NCI-H1694 (cell line): Measurements from ENCODE around the gene THOP1.
"Not testable (repeated sequence)": the region's sequence is repeated elsewhere in the genome, so short reads cannot be mapped to it uniquely, and the experiment has no call there.

Source experiments
- DNase-seq: peaks from one replicate; lab custom pipeline; 2025; lab: John Stamatoyannopoulos, UW

THOP1 gene

GRCh38 chr19:2782936-2783780, 2.1 kb upstream of the THOP1 start, which contains the start of gene SGTA:
Gene SGTA, minus strand, starts transcription at chr19:2783273. Its CDS starts 14,205 bp downstream, at chr19:2769068.
- DNase-seq = peak; percentile 89

DNA sequence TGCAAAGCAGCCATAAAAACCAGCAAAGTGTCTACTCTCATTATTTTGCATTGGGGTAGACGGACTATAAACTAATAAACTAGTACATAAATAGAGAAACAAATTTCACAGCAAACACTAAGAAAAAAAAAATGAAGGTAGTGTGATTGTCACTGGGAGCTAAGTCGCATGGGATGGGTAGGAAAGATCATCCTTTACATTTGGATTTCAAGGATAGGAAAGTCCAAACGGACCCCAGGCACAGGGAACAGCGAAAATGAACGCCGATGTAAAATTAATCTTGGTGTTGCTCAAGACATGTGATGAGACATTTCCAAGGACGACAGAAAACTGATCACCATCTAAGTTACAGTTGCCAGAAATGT, 1.5 kb upstream of the THOP1 start:
- no peak for DNase-seq

DNA sequence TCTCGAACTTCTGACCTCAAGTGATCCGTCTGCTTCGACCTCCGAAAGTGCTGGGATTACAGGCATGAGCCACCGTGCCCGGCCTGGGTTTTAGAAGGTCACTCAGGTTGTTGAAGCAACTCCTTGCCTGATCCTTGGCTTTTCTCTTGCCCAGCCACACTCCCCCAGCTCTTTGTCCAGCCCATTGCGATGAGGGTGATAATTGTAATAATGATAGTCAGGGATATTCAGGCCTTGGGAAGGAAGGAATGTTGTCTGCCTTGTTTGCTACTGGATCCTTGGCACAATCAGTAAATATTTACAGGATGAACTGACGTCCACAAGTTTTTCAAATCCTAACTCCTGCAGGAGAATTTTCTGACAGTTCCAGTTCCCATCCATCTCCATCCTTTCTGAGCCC, 1.8 kb downstream of the THOP1 start:
- no peak for DNase-seq

DNA sequence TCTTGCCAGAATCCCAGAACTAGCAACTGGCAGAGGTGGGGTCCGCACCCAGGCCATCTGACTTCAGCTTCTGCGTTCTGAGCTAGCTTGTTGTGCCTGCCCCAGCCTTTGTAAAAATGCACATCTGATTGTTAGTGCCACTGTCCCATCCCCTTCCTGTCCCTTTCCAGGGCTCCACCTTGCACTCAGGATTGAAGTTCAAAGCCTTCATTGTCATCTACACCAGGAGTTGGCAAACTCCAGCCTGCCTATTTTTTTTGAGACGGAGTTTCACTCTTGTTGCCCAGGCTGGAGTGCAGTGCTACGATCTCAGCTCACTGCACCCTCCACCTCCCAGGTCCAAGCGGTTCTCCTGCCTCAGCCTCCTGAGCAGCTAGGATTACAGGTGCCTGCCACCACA, 2.9 kb downstream of the THOP1 start:
- DNase-seq = no peak

GRCh38 chr19:2790194-2790556, 4.9 kb downstream of the THOP1 start:
- no peak for DNase-seq

DNA sequence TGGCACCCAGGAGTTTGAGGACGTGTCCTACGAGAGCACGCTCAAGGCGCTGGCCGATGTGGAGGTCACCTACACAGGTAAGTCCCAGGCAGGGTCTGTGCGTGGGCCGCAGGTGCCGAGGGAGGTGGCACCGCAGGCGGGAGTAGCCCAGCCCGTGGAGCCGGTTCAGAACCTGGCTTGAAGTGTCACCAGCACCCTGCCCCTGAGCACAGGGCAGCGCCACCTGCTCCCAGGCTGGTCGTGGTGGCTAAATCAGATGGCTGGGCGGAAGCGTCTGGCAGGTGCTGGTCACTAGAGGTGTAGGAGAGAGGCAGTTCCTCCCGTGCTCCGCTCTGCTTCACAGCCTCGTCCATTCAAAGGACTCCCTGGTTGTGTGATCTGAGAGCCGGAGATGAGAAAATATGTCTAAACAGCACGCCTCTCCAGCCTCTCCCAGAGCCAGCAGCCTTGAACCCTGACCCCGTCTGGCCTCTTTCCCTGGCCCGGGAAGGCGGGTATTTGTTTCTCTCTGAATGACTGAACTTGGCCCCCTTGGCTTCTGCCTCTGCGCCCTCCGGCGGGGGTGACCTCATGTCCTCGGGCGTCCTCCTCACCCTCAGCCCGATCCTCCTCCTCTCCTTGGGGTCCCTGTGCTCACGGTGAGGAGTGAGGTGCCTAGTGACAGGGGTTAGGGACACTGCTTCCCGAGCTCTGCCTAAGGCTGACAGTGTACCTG, 5.4 kb downstream of the THOP1 start:
- DNase-seq = no peak

DNA sequence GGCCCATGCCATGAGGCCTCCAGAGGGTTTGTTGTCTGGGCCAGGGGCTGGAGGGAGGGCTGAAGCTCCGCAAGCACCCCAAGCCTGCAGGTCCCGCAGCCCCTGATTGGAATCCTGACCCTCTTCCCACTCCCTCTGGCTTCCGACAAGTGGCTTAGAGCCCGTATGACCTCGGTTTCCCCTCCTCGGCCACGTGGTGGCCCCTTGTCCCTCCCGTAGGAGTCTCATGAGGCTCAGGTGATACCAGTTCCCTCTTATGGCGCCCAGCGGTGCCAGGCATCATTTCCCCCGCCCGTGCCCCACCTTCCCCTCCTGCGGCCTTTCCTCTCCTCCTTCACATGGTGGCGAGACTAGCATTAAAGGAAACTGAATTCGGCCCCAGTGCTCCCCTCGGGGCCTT, 6.1 kb downstream of the THOP1 start:
- DNase-seq = no peak

GRCh38 chr19:2791876-2792275, 6.6 kb downstream of the THOP1 start:
- no peak for DNase-seq

DNA sequence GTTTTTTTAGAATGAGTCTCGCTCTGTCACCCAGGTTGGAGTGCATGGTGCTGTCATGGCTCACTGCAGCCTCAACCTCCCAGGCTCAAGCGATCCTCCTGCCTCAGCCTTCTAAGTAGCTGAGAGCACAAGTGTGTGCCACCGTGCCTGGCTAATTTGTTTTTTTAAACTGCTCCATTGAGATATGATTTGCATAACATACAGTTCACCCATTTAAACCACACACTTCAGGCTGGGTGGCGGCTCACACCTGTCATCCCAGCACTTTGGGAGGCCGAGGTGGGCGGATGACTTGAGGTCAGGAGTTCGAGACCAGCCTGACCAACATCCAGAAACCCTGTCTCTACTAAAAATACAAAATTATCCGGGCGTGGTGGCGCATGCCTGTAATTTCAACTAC, 7.4 kb downstream of the THOP1 start:
- DNase-seq = not testable (repeated sequence)

- DNase-seq = no peak
These were observed 7.8 kb downstream of the THOP1 start for GRCh38 chr19:2793126-2793525.

GRCh38 chr19:2793577-2793976, 8.3 kb downstream of the THOP1 start:
- DNase-seq = no peak

- DNase-seq = no peak
These were observed 10.7 kb downstream of the THOP1 start for GRCh38 chr19:2795827-2796658.

GRCh38 chr19:2796659-2797266, 11.5 kb downstream of the THOP1 start:
- DNase-seq = no peak

GRCh38 chr19:2797280-2797679, 12.0 kb downstream of the THOP1 start:
- no peak for DNase-seq

DNA sequence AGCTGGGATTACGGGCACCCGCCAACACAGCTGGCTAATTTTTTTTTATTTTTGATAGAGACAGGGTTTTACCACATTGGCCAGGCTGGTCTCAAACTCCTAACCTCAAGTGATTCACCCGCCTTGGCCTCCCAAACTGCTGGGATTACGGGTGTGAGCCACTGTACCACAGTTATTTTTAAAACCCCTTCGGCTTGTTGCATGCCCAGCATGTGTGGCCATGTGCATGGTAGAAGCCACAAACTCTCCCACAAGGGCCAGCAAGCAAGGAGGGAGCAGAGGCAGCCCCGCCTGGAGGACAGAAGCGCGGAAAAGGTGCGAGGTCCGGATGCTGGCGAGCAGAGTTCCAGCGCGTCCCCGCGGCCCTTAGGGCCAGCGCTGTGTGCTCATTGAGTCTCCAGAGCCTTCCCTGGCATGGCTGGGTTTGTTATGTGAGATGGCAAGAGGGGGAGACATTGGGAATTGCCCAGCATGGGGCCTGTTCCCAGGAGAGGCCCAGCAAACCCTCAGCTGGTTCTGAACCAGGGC, 12.9 kb downstream of the THOP1 start:
- DNase-seq = no peak

GRCh38 chr19:2798733-2799132, 13.4 kb downstream of the THOP1 start:
- DNase-seq = no peak

DNA sequence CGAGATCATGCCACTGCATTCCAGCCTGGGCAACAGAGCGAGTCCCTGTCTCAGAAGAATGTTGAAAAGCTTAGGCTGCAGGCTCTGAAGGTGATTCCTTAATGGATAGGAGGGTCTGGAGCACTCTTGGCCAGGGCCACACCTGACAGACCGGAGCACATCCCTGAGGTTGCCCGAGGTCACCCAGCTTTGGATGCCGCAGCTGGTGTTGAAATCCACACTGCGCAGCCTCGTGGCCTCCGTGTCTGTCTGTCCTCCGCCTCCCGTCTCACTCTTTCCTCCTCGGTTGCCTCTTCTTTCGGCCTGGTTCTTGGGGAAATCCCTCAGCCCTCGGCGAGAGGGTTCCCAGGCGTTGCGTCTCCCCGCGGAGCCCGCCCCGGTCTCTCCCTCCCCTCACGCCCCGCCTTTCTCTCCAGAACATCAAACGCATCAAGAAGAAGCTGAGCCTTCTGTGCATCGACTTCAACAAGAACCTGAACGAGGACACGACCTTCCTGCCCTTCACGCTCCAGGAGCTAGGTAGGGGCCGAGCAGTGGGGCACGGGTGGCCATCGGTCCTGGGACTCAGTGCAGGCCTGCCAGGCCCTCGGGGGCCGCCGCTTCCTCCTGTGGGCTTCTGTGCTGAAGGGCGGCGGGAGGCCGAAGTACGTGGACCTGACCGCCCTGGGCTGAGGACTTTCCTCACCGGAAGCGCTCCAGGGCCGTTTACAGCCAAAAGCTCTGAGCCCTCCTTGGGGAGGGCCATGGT, 14.1 kb downstream of the THOP1 start:
- DNase-seq = no peak

DNA sequence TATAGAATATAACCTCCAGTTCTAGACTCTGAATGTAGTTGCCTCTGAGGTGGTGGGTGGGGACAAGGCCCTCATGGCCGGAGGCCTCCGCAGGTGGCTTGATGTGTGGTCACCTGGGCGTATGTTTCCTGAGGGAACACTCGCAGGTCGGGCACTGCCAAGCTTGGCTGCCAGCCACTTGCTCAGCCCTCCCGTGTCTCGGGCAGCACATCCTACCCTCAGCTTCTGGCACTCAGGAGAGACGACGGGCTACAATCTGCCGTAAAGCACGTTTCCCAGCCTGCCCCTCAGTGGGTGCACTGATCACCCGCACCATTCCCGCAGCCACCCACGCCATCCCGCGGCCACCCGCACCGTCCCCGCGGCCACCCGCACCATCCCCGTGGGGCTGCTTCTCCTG, 15.2 kb downstream of the THOP1 start:
- DNase-seq = no peak

DNA sequence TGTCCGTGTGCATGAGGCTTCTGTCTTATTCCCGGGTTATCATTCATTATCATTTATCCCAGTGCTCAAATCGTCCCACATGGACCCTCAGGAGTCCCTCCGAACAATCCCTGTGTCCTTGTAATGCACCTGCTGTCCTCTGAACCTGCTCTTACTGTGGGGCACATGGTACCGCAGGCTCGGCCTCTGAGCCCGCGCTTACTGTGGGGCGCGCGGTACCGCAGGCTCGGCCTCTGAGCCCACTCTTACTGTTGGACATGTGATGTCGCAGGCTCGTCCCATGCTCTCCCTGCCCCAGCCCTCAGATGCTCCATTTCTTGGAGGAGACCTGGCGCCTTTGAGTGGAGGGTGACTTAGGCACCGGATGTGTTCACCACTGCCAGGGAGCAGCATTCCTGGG, 17.5 kb downstream of the THOP1 start:
- no peak for DNase-seq

DNA sequence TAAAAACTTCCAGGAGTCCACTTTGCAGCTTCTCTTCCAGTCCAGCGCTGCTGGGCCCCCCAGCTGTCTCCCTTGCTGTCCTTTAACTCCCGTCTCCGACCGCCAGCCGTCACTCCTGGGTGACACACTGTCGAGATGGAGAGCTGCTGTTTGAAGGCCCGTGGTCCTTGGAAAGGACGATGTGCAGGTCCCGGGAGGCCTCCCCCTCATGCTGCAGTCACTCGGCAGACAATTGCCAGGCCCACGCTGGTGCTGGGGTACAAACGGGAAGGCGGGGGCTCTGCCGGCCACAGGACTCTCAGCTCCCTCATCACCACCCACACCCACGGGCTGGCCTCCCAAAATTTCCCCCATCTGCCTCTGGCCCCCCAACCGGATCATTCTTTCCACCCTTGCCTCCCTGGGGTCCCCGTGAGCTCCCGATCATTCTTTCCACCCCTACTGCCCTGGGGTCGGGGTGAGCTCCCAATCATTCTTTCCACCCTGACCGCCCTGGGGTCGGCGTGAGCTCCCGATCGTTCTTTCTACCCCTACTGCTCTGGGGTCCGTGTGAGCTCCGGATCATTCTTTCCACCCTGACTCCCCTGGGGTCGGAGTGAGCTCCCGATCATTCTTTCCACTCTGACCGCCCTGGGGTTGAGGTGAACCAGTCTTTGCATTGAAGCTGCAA, 18.3 kb downstream of the THOP1 start:
- DNase-seq = no peak
